GM21528 (cell line): Measurements from ENCODE around the gene HDDC2.
A peak's percentile ranks its signal among the peaks of the same experiment; 100 is the strongest.

Experiments
- ATAC-seq: cut with Tn5 transposase; IDR thresholded peaks from one replicate; pipeline ENCODE4 v1.9.1; 2021; ENCODE audit warnings: mild to moderate bottlenecking, moderate library complexity; ENCODE audit not compliant: unreplicated experiment, low FRiP score

The HDDC2 gene, protein sequence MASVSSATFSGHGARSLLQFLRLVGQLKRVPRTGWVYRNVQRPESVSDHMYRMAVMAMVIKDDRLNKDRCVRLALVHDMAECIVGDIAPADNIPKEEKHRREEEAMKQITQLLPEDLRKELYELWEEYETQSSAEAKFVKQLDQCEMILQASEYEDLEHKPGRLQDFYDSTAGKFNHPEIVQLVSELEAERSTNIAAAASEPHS

DNA sequence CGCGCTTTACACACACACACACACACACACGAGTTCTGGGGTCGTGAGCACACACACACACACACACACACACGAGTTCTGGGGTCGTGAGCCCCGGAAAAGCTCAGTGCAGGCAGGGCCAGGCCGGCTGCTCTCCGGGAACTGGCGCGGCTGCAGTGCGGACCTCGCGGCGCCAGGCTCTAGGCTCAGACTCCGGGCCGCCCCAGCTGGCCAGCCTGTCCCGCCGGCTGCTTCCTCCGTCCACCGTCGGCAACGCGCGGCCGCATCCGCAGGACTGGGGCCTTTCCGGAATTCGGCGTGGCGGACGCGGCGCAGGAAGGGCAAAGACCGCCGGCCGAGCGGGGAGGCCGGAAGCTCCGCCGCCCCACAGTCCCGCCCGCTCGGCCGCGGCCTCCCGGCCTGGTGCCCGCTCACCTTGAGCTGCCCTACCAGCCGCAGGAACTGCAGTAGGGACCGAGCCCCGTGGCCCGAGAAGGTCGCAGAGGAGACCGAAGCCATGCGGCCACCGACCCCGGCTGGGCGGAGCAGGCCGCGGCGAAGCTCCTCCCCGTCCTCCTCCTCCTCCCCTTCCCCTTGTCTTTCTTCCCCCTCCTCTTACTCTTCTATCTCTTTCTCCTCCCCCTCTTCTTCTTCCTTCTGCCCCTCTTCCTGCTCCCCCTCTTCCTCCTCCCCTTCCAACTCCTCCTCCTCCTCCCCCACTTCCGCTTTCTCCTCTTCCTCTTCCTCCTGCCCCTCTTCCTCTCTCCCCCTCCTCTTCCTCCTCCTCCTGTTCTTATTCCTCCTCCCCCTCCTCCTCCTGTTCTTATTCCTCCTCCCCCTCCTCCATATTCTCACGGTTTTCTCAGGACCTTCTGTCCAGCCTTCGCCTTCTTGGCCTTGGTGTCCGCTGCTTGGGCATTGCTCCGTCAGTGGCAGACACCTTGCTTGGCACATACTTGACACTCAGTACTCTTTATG, at the start of gene HDDC2:
TSS of gene HDDC2 (minus strand) at position 533 of the 957 bp plus-strand sequence. CDS start at position 498, 35 bp downstream.
- ATAC-seq = peak; percentile 86

DNA sequence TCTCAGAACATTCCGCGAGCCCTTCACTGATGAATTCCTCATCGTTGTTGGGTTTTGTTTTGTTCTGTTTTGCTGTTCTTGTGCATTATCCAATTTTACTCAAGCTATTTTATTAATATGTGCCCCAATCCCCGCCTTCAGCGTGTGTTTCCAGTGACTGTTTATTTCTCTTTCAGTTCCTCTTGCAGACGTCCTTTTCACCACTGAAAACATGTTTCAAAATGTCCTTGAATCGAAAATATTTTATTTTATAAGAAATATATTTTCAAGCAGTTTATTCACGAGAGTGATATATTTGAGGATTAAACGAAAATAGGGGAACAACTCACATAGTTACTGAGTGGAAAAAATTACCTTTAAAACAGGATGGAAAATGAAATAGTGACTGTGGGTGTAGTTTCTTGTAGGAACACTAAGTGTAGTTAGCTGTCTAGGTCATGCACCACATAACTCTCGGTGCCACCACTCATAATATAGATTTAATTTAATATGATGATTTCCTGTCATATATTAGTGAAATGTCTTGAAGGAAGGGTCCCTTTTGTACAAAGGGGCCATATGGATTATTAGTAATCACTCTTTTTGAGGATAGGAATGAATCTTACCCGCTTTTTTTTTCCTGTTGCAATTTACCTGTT, 45.3 kb upstream of the HDDC2 start:
- peak; percentile 88 for ATAC-seq

DNA sequence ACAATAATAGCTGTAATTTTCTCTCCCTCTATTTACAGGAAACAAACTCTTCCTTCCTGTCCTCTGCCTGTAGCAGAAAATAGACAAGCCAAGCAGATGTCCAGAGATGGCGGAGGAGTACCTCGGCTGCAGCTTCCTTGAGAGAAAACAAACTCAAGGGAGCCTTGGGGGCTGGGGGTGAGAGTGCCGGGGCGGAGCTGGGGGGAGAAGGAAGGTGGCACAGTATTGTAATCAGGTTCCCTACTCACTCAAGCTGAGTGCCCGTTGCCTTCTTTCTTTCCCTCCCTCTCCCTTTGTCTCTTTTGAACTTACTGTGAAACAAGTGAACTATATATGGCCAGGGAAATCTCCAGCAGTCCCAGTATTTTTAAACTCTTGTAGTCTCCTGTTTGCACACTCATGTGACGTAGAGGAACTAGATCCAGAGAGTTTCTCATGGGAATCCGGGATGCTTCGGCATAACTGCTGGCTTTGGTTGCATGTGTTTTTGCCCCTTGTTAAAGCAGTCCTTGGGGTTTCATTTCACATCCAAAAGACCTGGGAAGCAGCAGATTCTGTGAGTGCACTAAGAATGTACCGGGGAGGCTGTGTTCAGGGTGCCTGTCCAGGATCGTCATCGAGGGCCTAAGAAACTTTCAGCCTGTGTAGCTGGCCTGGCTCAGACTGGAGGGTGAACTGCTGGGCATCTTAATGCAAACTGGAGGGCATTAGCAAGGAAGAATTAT, 44.6 kb upstream of the HDDC2 start:
- peak; percentile 68 for ATAC-seq

DNA sequence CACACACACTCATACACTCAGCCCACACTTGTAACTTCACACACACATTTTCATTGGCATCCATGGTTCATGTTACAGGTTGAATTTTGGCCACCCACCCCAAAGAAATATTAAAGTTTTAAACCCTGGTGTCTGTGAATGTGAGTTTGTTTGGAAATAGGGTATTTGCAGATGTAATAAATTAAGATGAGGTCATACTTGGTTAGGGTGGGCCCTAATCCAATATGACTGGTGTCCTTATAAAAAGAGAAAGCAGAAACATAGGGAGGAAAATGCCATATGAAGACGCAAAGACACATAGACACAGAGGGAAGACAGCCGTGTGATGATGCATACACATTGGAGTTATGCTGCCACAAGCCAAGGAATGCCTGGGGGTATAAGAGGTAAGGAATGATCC, 39.7 kb upstream of the HDDC2 start:
- ATAC-seq = no peak

DNA sequence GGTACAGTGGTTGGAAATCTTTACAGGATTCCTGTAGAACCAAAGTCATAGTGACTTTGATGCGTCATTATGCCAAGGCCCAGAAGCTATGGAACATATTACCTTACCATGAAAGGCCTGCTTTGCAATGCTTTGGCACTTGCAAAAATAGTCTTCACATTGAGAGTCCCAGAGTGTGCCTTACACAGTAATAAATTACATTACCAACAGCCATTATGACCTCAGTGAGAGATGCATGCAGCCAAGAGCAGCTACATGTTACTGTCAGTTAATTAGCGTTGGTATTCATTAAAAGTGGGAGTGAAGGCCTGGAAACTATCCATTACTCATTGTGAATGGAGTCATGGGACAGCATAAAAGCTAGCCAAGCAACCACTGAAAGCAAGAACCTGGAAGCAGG, 39.2 kb upstream of the HDDC2 start:
- no peak for ATAC-seq

DNA sequence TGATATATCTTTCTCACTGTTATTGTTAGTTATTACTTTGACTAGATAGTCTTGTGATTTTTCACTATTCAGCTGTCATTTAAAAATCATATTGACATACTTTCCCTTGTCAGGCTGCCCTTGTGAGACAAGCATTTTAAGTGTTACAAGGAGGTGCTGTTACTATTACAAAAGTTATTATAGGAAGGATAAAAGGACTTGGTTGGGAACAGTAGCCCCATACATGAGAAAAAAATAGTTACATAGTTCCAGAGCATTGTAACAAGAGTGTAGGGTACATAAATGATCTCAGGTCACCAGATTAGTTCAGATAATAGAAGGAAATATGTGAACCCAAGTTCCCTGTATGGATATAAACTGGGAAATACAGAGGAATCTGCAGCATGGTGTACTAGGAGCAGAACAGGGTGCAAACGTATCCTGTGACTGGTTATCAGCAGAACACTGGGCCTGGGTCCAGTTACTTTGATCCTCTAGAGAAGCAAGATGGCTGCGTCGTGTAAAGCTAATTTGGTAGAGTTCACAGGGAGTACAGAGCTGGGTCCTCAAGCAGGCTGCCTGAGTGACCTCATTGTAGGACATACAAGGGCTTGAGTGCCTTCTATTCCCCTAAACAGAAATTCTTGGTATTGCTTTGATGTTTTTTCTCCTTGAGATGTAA, 38.5 kb upstream of the HDDC2 start:
- no peak for ATAC-seq

DNA sequence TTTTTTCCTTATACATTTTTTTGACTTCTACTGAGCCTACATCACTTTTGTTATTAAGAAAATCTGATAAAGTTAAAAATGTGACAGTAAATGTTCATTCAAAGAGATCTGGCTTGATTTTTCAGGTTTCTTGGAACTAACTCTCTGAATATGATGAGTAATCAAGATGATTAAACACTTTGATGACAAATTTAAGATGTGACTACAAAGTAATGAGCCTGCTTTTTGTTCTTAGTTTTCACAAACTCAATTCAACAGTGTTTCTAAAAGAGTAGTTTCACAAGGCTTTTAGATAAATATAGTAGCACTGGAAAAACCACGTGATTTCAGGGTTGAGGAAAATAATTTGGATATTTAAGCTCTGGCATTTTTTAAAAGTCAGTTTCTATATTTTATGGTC, 37.9 kb upstream of the HDDC2 start:
- ATAC-seq = no peak

DNA sequence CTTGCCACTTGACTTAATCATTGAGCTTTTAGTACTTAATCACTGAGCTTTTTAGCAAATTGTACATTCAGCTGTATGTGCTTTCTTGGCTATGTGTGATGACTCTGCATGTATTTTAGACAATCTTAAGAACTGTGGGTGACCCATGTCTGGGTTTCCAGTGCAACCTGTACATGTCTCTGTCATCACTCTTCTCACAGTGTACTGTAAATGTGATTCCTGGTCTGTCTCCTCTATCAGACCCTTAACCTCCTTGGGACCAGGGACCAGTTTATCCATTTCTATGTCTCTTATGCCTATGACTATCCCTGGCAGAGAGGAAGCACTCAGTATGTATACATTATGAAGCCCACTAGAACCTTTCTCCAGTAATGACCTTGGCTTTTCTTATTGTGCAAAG, 36.6 kb upstream of the HDDC2 start:
- ATAC-seq = no peak

DNA sequence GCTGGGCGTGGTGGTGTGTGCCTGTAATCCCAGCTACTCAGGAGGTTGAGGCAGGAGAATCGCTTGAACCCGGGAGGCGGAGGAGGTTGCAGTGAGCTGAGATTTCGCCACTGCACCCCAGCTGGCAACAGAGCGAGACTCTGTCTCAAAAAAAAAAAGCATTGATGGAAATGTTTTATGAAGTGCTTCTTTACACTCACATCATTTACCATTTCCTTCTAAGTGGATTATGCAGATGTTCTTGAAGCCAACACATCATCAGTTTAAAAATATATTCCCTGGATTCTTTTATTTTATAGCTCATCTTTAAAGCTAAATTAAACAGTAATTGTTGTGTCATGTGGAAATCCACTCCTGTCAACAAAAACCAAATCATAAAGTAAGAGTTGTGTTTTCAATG, 35.9 kb upstream of the HDDC2 start:
- no peak for ATAC-seq

DNA sequence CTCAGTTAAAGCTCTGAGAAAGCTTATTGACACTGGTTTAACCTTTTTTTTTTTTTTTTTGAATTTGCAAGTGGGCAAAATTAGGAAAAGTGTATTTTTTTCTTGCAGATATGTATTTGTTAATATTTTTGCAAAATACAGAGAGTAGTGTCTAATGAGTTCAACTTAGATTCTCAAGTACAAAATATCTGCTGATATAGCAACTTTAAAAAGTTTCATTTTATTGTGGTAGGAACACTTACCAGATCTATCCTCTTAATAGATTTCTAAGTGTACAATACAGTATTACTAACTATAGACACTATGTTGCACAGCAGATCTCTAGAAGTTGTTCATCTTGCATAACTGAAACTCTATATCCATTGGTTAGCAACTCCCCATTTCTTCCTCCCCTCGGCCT, 30.9 kb upstream of the HDDC2 start:
- no peak for ATAC-seq

DNA sequence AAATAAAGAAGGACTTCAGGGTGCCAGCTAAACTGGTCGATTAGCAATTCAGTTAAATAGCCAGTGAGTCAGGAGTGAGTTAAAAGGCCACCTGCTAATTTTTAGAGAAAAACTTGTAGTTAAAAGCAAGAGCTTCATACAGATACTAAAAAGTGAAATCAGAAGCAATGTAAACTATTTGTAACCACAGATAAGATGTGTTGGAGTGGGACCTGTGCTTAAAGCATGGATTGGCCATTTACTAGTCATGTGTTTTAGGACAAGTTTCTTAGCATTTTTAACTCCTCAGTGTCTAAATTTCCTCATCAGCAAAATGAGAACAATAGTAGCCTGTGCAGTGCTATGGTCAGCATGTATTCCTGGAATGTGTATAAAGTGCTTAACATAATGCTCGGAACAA, 23.8 kb upstream of the HDDC2 start:
- no peak for ATAC-seq

DNA sequence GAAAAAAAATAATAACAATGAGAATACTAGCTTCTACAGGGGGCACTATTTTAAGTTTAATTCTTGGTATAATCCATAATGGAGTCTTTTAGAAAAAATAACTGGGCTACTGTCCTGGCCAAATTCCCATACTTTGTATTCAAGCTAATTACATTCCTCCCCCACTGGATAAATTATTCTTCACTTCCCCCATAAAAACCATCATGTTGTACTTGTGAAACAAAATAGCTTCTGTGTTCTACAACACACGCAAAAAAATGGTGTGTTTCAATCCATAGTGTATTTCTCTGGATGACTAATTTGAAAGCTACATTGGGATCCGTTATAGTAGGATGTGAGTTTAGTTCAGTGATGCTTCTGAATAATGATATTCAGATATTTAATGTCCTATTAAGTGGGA, 21.6 kb upstream of the HDDC2 start:
- no peak for ATAC-seq

DNA sequence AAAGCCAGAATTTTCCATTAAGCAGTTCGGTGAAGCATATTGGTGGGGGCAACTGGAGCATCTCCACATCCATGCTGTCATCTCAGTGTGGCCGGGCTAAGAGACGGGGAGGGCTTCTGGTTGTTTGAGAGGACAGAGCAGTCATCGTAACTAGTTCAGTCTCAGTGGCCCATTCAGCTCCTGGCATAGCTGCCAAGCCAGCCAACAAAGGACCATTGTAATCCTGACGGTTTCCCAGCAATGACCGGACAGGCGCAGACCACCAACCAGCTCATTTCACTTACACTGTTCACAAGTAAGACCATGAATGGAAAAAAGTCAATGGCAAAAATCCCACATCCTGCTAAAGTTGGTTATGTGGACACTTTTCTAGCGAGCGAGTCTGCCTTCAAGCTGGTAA, 14.9 kb upstream of the HDDC2 start:
- no peak for ATAC-seq

GRCh38 chr6:125315548-125315947, 13.8 kb upstream of the HDDC2 start:
- no peak for ATAC-seq

- ATAC-seq = peak; percentile 84
Observed at GRCh38 chr6:125314009-125314581, 12.3 kb upstream of the HDDC2 start.

GRCh38 chr6:125312950-125313349, 11.2 kb upstream of the HDDC2 start:
- no peak for ATAC-seq

GRCh38 chr6:125312478-125312877, 10.7 kb upstream of the HDDC2 start:
- ATAC-seq = no peak

- ATAC-seq = peak; percentile 81
Observed at GRCh38 chr6:125310994-125311649, 9.4 kb upstream of the HDDC2 start.

- ATAC-seq = no peak
Observed at GRCh38 chr6:125307964-125308615, 6.3 kb upstream of the HDDC2 start.
